Stimulated activated CD4-positive, alpha-beta T cell treated with anti-CD3 and anti-CD28 coated beads, Interleukin-2, amount 100 ng/mL, for 24 hours (primary cell): ENCODE measurements around the gene MRPL38.
"Not testable (repeated sequence)": the region's sequence is repeated elsewhere in the genome, so short reads cannot be mapped to it uniquely, and the experiment has no call there.

ENCODE experiments used
- DNase-seq, 2 donors: peaks; one replicate each; pipeline ENCODE4 v3.0.0-alpha.2; 2020

MRPL38 gene

GRCh38 chr17:75875182-75875939, 29.3 kb downstream of the MRPL38 start:
- DNase-seq = peak in 1 of 2 donors; percentile 24

GRCh38 chr17:75874323-75875181, 30.1 kb downstream of the MRPL38 start:
- DNase-seq = no peak

GRCh38 chr17:75873587-75874322, 30.9 kb downstream of the MRPL38 start:
- DNase-seq = no peak

DNA sequence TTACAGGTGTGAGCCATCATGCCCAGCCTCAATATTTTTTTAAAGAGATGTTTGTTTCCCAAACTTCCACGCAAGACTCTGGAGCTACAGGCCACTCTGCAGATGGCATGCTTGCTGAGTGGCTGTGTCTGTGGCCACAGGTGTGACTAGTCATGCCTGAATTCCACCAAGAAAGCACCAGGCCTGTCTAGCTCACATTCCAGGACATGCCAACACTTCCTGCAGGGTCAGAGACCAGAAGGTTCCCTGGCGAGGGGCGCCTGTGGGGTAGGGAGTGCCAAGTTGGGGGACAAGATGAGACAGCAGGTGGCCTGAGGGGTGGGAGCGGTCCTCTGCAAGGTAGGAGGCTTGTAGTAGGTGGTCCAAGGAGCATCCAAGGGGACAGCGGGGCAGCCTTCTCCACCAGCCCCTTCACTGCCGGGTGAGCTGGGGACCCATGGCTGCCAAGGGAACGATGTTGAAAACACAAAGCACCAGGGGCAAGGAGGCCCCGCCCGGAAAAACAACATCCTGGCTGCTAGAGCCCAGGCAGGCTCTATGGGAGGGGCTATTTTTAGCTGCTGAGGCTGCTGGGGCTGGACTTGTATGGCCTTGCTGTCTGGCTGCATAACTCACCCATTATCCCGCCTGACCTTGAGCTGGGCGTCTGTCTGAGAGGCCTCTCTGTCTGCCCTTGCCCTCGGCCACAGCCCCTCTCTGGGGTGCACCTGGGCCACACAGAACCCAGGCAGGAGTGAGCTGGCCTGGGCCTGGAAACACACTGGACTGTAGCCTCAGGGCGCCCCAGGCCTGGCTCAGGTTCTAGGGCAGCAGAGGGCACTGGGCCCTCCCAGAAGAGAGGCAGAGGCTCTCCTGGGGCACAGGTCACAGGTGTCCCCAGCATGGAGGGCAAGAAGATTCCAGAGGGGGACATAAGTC, 32.0 kb downstream of the MRPL38 start:
- DNase-seq = peak; percentile 28 to 49

GRCh38 chr17:75870228-75870627, 34.5 kb downstream of the MRPL38 start:
- DNase-seq = not testable (repeated sequence)

GRCh38 chr17:75869282-75870141, 35.2 kb downstream of the MRPL38 start:
- DNase-seq = no peak

GRCh38 chr17:75868730-75869281, 35.9 kb downstream of the MRPL38 start:
- DNase-seq = not testable (repeated sequence)

DNA sequence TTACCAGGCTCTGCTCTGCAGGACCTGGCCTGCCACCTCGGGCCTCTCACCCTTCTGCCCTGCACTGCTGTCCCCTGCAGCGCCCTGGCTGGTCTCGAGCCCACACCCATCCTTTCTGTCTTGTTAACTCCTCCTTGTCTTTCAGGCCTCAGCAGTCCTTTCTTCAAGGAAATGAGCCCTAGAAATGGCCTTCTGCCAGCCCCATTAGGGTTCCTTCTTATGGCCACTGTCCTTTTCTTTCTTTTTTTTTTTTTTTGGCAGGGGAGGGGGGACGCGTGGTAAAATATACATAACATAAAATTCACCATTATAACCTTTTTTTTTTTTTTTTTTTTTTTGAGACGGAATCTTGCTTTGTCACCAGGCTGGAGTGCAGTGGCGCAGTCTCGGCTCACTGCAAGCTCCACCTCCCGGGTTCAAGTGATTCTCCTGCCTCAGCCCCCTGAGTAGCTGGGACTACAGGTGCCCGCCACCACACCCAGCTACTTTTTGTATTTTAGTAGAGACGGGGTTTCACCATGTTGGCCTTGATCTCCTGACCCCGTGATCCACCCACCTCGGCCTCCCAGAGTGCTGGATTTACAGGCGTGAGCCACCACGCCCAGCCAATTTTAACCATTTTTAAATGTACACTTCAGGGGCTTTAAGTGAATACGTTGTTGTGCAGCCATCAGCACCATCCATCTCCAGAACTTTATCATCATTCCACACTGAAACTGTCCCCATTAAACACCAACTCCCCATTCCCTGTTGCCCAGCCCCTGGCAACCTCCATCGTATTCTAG, 39.1 kb downstream of the MRPL38 start:
- DNase-seq = not testable (repeated sequence)

- not testable (repeated sequence) for DNase-seq
These were observed 39.8 kb downstream of the MRPL38 start for GRCh38 chr17:75864887-75865286.

DNA sequence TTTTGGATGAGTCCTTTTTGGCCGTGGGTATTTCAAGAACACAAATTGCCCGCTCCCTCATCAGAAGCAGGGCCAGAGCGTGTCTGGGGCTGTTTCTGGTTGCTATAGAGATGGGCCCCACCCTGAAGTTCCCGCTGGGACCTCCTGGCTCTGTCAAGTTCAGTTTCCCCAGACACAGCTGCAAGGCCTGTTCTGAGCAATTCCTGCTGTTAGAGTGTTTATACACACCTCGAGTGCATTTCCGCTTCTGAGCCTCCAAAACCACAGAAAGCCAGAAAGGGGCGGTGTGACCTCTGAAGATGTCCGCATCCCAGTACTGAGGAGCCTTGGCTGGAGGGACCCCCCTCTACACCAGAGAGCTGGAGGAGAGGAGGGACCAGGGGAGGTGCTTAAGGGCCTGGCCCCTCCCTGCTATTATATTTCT, 40.2 kb downstream of the MRPL38 start:
- peak; percentile 30 to 35 for DNase-seq

DNA sequence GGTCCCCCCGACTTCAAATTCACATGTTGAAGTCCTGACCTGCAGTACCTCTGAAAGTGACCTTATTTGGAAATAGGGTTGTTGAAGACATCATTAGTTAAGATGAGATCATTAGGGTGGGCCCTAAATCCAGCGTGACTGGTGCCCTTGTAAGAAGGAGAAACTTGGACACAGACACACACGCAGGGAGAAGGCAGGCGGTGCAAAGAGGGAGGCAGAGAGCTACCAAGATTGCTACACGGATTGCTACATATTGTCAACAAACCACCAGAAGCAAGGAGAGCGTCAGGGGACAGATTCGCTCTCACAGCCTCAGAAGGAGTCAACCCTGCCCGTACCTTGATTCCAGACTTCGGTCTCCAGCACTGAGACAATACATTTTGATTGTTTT, 42.8 kb downstream of the MRPL38 start:
- DNase-seq = no peak

DNA sequence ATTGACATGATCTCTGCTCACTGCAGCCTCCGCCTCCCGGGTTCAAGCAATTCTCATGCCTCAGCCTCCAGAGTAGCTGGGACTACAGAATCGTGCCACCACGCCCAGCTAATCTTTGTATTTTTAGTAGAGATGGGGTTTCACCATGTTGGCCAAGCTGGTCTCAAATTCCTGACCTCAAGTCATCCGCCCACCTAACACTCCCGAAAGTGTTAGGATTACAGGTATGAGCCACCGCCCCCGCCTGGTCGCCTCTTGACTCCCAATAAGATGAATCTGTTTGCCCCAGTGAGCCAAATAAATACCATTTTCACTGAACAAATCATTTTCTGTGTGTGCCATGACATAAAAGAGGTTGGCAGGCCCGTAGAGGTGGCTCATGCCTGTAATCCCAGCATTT, 45.3 kb downstream of the MRPL38 start:
- DNase-seq = not testable (repeated sequence)

DNA sequence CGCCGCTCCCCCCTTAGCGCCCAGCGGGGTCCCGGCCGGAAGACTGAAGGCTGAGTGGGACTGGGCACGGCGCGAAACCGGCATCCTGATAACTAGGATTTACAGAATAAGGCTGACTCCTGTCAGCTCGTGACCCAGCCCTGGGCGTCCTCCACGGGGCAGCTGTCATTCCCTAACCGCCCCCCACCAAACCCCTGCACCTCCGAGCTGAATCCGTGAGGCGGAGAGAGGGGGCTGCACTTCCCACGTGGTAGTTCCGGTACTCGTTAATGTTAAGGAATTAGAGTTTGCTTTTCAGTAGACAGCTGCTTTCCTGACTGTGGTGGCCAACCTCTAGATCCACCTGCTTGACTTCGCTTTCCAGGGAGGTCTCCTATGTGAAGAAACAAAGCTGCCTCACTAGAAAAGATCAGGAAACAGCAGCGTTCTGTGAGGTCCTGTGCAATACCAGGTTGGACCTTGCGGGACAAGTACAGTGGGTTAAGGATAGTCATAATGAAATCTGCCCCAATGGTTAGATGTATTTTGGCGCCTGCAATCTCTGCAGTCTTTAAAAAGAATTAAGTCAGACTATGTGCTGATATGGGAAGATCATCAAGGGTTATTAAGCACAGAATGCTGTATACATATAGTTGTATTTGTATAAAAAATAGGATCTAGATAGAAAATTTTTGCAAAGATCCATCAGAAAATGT, 48.5 kb downstream of the MRPL38 start:
- no peak for DNase-seq

DNA sequence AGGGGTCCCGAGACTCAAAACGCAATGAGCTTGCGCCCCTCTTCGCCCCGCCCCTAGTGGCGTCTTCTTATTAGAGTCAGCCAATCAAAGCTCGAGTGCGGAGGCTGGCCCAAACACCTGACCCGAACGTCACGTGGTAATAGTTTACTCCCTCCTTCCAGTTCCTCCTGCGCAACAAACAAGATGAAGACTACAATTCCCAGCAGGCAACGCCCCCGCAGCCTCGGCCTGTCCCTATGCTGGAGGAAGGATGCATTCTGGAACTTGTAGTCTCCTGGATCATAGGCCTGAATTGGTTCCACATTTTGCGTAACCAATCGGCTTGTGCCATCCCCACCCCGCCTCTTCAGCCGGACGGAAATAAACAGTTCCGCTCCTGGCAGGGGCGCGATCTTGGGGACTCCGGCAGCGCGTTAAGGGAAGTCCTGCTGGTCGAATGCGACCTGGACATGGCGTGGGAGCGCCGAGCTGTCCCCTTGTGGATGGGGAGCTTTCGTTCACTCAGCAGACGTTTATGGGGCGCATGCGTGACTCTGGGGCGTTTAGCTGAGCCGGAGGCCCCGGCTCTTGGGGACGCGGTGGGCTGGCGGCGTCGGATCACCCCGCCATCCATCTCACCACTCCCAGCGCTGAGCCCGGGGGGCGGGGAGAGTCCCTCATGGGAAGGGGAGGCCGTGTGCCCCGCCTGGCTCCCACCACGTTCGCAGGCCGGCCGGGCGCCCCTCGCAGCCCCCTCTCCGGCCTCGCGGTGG, 49.2 kb downstream of the MRPL38 start, which contains the start of gene WBP2:
Gene WBP2 (minus strand): TSS at position 26 of the 752 bp plus-strand sequence. CDS start 38 bp downstream, outside the sequence.
- peak; percentile 96 to 98 for DNase-seq

- DNase-seq = no peak
These were observed 49.8 kb downstream of the MRPL38 start for GRCh38 chr17:75854881-75855309.

DNA sequence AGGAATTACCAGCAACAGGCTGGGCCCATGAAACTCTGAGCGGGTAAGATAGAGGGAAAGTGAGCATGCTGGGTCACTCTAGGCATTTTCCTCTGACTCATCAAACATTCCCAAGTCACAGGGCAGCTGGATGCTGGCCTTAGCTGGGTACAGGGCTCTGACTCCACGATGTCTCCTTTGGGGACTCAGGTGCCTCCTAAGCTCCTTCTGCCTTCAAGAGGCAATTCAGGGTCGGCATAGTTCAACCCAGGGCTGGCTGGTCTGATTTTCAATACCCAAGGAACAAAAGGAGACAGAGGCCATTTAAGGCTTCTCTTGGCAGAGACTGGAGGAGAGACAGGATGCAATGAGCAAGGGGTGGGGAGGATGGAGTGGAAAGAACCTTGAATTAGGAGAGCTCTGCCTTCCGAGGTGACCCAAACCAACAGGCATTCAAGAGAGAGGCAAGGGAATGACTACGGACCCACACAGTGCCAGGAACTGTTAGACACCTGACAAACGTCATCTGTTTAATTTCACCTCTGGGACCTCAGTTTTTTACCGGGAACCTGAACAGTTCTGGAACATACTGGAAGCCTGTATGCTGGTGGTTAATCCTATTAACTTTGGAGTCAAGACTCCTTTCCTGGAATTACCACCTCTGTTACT, 50.5 kb downstream of the MRPL38 start:
- no peak for DNase-seq

DNA sequence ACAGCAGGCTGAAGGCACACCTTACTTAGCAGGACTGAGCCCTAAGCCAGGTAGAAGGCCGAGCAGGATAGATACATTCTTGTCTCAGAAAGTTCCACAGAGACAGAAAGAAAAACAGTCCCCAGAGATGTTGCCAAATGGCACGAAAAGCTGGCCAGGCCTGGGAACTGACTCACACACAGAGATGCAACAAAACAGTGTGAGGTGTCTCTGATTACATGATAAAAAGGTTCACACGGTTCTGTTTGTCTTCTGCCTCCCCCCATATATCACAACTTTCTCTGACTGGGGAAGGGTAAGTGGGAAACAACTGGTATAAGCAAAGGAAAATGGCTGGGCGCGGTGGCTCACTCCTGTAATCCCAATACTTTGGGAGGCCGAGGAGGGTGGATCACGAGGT, 51.3 kb downstream of the MRPL38 start:
- no peak for DNase-seq

DNA sequence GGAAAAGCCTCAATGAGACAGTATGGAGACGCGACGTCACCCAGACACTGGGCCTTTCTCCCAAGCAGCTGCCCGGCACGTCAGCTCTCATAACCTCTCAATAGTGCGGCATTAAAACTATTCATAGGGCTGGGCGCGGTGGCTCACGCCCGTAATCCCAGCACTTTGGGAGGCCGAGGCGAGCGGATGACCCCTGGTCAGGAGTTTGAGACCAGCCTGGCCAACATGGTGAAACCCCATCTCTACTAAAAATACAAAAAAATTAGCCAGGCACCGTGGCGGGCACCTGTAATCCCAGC, 53.0 kb downstream of the MRPL38 start:
- DNase-seq = not testable (repeated sequence)
